GM18517 (cell line): ENCODE results near the gene ARL16.
"Not testable (repeated sequence)": the region's sequence is repeated elsewhere in the genome, so short reads cannot be mapped to it uniquely, and the experiment has no call there.

ENCODE experiments used
- ATAC-seq: cut with Tn5 transposase; IDR thresholded peaks from one replicate; pipeline ENCODE4 v1.9.1; 2021; ENCODE audit warnings: mild to moderate bottlenecking, moderate library complexity; ENCODE audit not compliant: unreplicated experiment

Gene ARL16

DNA sequence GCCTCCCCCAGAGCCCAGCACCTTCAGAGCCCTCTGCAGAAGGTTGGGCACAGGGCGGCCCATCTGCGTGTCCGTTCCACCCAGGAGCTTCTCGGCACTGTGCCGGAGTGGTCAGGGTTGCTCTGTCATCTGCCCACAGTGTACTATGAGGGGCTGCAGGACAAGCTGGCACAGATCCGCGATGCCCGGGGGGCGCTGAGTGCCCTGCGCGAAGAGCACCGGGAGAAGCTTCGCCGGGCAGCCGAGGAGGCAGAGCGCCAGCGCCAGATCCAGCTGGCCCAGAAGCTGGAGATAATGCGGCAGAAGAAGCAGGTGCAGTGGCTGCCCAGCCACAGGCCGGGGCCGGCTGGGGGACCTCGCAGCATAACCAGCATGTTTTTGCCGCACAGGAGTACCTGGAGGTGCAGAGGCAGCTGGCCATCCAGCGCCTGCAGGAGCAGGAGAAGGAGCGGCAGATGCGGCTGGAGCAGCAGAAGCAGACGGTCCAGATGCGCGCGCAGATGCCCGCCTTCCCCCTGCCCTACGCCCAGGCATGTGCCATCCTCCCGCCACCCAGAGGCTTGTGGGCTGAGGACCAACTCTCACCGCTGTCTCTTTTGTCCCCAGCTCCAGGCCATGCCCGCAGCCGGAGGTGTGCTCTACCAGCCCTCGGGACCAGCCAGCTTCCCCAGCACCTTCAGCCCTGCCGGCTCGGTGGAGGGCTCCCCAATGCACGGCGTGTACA lies 12.8 kb upstream of the ARL16 start:
- ATAC-seq: no peak

DNA sequence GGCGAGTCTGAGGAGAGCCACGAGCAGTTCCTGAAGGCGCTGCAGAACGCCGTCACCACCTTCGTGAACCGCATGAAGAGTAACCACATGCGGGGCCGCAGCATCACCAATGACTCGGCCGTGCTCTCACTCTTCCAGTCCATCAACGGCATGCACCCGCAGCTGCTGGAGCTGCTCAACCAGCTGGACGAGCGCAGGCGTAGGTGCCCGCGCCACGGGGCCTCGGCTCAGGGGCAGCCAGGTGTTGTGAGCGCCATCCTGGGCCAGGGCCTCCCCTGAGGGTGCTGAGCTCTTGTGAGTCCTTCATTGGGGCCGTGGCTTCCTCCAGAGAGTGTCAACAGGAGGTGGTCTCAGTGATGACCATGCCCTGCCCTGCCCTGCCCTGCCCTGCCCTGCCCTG lies 12.2 kb upstream of the ARL16 start:
- ATAC-seq: no peak

DNA sequence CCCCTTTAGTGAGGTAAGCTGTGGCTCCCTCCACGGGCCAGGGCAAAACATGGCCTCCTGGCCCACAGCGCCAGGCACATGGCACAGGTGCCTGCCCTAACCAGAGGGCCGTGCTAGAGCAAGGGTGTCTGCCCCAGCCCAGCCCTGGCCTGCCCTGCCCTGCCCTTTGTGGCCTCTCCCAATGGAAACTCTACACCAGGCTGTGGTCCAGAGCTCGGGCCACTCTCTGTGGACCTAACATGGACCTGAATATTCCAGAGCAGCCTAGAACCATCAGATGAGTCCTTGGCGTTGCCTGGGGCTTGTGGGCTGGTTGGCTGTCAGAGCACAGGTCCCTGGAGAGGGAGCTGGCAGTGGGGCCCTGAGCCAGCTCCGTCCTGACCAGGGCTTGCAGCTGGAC lies 11.6 kb upstream of the ARL16 start:
- ATAC-seq: no peak

DNA sequence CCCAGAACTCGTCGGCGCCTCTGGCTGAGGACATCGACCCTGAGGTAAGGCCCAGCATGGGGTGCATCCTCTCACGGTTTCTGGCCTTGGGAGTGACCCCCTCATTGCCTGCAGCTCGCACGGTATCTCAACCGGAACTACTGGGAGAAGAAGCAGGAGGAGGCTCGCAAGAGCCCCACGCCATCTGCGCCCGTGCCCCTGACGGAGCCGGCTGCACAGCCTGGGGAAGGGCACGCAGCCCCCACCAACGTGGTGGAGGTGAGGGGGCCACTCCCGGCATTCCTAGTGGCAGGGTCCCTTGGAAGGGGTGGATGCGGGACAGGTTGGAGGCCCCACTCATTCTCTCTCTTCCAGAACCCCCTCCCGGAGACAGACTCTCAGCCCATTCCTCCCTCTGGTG lies 11.2 kb upstream of the ARL16 start:
- ATAC-seq: no peak

DNA sequence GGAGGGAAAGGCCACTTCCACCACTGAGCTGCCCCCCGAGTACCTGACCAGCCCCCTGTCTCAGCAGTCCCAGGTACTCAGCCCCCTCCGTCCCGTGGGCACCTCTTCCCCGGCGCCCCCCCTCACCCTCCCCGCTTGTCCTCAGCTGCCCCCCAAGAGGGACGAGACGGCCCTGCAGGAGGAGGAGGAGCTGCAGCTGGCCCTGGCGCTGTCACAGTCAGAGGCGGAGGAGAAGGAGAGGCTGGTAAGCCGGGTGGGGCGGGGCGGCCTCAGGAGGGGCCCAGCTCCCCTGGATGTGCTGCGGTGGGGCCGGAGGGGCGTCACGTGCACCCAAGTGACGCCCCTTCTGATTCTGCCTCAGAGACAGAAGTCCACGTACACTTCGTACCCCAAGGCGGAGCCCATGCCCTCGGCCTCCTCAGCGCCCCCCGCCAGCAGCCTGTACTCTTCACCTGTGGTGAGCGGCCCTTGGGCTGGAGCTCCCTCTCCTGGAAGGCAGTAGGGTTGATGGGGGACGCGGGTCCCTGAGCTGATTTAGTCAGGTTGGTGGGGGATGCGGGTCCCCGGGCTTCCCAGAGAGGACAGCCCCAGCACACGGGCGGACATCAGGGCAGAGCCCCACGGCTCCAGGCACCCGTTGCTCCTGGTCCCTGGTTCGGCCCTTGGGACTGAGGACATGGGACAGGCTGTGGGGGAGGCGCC lies 10.1 kb upstream of the ARL16 start:
- ATAC-seq: no peak

DNA sequence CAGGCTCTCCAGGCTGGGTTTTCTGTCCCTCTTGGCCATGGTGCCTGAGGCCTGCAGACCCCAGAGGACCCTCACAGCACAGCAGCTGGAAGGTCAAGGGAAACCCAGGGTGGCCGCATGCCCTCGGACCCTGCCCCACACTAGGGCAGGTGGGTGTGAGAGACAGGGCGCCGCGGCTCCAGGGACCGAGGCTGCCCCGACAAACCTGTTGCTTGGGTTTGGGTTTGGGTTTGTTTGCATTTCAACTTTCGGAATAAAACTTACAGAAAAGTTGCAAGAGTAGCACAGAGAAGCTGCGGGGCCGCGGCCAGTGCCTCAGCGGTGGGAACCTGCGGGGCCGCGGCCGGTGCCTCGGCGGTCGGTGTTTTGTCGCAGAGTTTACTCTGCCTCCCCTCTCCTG lies 8.0 kb upstream of the ARL16 start:
- ATAC-seq: no peak

DNA sequence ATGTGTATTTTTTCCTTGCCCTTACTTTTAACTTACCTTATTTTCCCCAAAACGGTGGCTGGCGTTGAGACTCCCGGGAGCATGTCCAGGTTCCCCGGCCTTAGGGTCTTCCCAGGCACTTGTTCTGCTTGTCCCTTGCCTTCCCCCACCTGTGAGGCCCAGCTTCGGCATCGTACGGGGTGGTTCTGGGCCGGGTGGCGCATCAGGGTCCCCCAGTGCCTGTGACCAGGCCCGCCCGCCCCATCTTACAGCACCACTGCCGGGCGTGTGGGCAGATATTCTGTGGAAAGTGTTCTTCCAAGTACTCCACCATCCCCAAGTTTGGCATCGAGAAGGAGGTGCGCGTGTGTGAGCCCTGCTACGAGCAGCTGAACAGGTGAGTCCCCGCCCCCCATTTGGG lies 7.6 kb upstream of the ARL16 start:
- no peak for ATAC-seq

DNA sequence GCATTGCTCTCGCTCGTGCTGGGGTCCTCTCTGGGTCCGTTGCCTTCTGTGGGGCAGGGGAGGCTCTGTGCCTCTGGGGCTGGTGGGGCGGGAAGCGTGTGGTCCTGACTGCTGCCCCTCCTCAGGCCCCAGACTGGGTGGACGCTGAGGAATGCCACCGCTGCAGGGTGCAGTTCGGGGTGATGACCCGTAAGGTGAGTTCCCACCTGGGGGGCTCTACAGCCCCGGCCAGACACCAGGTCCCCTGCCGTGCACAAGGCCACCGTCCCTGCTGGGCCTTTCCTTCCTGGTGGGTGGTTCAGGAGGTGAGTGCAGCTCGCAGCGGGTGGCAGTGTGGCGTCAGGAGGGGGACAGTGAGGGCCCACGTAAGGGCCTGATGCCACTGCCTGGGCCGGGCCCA lies 7.0 kb upstream of the ARL16 start:
- no peak for ATAC-seq

DNA sequence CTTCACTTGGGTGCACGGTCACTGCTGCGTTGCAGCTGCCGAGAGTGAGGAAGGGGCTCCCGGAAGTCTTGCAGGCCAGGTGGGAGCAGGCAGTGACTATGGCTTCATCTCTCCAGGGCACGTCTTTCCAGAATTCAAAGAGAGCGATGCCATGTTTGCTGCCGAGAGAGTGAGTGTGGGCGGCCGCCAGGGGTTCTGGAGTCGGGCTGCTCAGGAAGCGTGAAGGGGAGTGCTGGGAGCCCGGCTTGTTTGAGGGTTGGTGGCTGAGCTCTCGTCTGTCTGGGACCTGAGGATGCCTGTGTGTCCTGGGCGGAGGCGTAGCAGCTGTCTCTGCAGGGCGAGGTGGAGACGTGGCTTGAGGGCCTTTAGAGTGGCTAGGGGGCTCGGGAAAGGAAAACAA lies 6.5 kb upstream of the ARL16 start:
- ATAC-seq: no peak

DNA sequence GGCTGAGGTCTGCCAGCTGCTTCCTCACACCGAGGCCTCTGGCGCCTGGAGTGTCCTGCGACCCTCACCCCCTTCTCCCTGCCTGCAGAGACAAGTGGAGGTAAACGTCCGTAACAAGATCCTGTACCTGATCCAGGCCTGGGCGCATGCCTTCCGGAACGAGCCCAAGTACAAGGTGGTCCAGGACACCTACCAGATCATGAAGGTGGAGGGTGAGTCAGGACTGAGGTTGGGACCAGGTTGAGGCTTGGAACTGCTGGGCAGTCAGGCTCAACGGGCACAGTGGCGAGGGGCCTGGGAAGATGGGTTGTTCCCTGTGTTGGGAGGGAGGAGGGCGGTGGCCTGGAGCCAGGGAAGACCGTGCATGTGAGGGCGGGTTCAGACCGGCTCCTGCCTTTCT lies 5.0 kb upstream of the ARL16 start:
- no peak for ATAC-seq

DNA sequence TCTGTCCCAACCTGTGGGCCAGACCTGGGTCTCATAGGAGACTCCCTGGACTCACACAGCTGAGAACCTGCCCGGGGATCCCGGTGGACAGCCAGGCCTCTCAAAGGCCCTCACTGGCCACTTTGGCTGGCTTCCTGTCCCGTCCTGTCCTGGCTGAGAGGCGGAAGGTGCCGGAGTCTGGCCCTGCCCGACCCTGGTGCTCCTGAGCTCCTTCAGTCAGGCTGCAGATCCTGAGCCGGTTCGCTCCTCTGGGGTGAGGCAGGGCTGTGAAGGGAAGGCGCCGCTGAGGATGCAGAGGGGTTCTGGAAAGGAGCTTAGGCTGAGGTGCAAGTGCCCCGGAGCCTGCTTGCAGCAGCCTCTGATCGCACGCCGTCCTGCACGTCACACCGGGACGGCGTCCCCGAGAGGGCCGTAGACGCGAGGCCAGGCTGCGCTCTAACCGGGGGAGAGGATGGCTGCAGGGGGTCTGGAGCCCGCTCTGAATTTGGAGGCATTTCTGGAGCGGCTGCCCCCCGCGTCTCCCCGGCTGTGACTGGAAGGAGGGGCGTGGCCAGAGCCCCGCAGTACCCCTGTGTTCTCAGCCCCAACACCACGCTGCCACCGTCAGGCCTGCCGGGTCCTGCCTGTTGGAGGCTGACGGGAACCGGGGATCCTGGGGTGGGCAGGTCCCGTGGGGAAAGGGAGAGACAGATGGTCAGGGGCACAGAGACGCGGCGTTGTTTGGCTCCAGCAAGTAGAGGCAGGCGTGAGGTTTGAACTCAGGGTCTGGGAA lies 4.4 kb upstream of the ARL16 start:
- ATAC-seq: no peak

DNA sequence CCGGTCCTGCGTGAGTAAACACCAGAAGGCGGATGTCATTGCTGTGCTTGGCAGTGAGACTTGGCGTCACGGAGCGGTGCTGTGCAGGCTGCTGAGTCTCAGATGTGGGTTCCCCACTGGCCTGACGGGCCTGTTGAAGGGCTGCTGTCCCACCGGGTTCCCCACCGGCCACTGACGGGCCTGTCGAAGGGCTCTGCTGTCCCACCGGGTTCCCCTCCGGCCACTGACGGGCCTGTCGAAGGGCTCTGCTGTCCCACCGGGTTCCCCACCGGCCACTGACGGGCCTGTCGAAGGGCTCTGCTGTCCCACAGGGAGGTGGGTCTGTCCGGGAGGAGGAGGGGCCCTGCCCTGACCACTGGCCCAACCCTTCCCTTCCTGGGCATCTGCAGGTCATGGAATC lies 3.0 kb upstream of the ARL16 start:
- no peak for ATAC-seq

DNA sequence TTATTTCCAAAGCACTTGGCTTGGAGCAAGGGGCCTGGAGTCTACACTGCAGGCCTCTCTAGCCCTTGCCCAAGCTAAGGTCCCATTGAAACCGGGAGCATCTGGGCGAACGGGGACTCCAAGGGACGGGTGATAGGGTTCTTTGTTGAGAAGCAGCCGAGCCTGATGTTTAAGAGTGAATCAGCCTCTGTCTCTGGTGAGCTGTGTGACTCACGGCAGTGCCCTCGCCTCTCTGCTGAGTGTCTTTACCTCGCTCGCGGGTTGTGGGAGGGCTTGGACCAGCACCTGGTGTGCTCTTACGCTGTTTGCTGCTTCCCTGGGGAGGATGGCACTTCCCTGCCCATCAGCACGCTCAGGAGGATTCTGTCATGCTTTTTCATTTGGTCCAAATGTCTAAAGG lies 1.5 kb upstream of the ARL16 start:
- no peak for ATAC-seq

DNA sequence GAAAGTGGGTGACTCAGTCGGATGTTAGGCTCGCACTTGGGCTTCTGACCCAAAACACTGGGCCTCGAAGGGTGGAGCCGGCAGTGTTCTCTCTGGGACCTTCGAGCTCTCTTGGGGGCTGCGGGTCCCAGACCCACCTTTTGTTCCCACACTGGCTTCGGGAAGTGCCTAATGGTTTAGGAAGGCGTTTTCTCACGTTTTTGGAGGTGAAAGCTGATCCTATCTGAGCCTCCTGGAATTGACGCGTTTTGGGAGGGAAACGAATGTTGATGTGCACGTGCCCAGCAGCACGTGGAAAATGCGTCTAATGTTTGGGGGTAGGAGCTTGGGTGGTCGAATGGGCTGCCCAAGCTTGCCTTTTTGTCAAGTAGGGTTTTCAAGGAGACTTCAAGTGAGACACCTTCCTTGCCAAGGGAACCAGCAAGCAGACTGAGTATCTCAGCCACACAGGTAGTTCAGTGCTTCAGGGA lies 880 bp upstream of the ARL16 start:
- no peak for ATAC-seq

DNA sequence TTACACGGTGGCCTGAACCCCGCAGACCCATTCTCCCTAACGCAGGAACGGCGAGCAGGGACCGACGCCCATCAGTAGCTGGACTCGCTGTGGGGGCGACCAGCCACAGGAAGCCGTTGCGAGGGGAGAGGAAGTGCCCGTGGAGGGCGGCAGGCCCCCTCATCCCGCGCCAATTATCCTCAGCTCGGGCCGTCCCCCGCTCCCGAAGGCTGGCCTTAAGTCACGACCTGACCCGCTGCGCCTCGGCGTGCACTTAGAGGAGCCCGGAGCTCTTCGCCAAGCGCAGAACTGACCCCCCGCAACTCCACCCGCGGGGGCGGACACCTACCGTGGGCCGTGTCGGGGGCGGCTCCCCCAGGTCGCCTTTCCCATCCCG lies 401 bp downstream of the ARL16 start:
- ATAC-seq: no peak

DNA sequence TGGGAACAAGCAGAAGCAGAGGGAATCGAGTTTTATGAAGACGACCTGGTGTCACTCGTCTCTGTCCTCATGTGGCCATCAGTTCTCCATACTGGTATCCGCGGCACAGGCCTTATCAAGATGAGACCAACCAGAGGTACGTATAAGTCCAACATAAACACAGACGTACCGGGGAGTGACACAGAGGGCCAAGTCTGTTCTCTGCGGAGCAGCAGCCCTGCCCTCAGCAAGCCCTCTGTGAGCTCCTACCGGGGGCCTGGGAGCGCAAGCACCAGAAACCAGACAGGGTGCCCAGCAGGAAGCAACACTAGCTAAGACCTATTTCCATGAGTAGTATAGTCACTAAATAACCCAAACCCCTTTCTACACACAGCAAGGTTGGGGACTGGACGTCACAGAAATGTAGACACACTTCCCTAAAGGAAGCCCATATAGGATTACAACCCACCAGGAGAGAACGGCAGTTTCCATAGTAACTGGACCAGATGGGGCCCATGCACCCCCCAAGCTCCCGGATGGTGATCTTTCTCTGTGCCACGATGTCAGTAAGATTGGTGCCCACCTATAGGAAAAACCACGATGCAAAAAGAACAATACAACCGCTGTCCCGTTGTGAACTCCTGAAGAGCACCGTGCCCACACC lies 911 bp downstream of the ARL16 start:
- ATAC-seq: no peak

DNA sequence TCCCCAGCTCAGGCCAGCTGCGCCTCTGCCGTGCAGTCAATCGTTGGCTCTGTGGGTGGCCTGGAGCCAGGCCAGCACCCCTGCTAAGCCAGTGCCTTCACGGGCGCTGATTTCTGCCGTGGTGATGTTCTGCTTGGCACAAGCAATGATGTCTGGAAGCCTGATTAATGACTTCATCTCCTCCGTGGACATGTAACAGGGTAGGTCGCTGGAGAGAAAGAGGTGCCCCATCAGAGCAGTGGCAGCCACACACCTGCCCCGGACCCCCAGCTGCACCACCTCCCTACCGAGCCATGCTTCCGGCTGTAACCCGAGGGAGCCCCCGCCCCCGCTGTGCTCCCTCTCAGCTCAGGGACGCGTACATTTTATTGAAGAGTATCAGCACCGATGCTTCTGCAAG lies 1.9 kb downstream of the ARL16 start:
- no peak for ATAC-seq

DNA sequence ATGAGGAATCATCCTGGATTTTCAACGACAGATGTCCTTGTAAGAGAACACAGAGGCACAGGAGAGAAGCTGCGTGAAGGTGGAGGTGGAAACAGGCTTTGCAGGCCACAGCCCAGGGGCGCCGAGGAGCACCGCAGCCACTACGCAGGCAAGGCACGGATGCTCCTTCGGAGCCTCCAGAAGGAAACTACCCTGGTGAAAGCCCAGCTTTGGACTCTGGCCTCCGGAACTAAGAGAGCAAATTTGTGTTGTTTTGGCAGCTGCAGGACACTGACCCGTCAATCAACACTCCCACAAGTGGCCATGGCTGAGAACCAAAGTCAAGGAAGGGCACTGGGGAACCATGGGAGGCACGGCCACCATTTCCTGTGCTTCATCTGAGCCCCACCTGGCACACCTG lies 3.4 kb downstream of the ARL16 start:
- ATAC-seq: no peak

DNA sequence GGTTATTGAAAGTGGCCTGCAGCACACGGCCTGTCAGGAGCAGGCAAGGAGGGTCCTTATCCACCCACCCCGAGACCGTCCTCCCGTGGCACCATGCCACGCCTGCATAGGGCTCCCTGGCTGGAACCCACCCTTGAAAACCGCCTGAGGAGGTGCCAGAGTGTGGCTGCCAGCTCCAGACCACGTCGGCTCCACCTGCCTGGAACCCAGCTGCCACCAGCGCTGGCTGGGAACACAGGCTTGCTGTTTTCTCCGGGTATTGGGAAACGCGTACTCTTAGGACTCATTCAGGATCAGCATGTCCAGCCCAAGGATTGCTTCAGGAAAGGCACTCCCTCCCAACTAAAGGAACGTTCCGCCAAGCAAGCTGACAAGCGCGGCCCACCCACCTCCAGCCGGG lies 6.7 kb downstream of the ARL16 start:
- no peak for ATAC-seq

DNA sequence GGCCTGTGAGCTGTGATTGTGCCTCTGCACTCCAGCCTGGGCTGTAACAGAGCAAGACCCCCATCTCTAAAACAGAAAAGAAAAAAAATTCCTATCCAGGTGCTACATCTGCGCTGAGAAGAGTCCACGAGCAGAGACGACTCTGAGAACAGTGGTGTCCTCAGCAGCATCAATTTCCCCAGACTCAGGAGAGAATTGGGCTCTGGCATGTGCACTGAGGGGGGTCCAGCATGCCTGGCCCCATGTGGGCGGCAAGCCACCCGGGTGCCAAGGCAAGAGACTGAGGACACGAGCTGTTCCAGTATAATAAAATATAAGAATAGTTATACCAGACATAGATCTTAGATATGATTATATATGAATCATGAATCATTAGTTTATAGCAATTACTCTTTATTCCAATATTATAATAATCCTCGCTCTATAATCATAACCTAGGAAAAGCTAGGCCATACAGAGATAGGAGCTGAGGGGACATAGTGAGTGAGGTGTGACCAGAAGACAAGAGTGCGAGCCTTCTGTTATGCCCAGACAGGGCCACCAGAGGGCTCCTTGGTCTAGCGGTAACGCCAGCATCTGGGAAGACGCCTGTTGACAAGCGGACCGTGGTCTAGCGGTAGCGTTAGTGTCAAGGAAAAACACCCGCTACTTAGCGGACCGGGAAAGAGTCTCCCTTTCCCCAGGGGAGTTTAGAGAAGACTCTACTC lies 7.9 kb downstream of the ARL16 start:
- not testable (repeated sequence) for ATAC-seq
